T-helper 2 cell (primary cell): ENCODE measurements around the gene SLC9A3.

Experiments used
- DNase-seq, 5 experiments: peaks; one replicate each; pipeline versions ENCODE4 v3.0.0 to v3.0.0-alpha.2; 2012 to 2022

The SLC9A3 gene

DNA sequence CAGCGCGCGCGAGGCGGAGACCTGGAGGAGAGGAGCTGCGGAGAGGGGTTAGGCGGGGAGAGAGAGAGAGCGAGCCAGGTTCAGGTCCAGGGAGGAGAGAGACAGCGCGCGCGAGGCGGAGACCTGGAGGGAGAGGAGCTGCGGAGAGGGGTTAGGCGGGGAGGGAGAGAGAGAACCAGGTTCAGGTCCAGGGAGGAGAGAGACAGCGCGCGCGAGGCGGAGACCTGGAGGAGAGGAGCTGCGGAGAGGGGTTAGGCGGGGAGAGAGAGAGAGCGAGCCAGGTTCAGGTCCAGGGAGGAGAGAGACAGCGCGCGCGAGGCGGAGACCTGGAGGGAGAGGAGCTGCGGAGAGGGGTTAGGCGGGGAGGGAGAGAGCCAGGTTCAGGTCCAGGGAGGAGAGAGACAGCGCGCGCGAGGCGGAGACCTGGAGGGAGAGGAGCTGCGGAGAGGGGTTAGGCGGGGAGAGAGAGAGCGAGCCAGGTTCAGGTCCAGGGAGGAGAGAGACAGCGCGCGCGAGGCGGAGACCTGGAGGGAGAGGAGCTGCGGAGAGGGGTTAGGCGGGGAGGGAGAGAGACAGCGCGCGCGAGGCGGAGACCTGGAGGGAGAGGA is 49.9 kb downstream of the SLC9A3 start:
- peak in 1 of 5 experiments; percentile 2 for DNase-seq

DNA sequence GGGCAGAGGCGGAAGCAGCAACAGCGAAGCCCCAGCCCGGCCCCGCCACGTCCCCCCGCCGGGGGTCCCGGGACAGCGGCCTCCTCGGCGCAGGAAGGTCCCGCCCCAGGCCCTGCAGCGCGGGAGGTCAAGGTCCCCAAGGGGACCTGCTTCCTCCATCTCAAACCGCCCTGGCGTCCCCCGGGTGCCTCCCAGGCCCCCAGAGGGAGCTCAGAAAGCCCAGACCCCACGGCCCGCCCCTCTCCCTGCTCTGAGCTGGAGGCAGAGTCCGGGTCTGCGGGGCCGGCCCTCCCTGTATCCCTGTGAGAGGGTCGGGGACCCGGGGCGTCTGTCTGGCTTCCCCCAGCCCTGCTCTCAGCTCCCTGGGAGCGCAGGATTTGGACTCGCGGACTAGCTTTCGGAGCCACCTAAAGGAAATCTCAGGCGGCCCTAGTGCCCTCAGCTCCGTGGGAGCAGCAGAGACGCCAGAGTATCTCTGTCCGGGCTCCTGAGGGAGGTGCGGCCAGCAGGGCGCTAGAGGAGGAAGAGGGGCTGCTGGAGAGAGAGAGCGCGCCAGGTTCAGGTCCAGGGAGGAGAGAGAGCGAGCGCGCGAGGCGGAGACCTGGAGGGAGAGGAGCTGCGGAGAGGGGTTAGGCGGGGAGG is 50.6 kb downstream of the SLC9A3 start:
- peak in 2 of 5 experiments; percentile 8 to 44 for DNase-seq

DNA sequence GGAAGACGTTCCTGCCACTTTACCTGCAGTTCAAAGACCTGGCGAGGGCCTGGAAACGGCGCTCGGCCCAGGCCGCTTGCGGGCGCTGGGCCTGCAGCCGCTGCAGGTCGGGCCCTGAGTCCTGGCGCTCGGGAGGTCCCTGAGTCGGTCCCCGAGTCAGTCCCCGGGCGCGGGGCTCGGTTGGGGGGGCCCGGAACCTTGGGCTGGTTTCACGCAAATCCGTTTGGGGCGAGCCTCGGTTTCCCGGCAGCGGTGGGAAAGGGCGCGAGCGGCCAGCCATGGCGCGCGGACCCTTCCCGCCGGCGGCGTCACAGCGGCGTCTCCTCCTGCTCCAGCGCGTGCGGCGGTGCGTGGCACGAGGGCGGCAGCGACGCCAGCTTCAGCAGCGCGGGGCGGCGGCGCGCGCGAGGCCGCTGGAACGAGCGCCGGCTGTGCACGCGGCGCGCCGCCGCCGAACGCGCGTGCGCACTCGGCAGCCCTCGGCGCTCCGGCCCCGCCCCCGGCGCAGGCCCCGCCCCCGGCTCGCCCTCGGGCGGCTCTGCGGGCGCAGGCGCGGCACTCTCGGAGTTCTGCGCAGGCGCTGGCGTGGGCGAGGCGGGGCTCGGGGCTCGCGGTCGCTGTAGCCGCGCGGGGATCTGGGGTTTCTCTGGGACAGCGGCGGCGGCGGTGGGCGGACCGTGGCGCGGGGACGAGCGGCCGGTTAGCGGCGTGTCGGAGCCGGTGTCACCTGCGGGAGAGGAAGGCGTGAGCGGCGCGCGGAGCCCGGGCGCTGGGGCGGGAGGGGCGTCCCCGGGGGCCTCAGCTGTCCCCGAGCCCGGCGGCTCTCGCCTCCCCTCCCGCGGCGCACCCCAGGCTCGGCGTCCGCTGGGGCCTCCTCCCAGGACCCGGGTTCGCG is 51.3 kb downstream of the SLC9A3 start:
- DNase-seq: peak; percentile 78 to 93 (median 84)

GRCh38 chr5:472076-472655 is 52.1 kb downstream of the SLC9A3 start:
- DNase-seq: peak in 2 of 5 experiments; percentile 13 to 34

DNA sequence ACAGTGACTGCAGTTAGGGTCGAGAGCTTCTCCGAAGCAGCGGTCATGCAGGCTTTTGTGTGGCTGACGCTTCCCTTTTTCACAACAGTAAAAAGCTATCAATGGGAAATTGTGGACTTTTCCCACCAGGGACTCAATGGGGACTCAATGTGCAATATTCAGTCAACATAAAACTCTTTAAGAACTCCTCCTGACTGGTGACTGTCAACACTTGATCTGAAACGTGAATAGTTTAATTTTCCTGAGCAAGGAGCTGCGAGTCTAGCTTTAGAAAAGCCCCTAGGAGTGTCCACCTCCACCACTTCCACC is 52.5 kb downstream of the SLC9A3 start:
- DNase-seq: no peak

- DNase-seq: peak in 1 of 5 experiments; percentile 4
Measured at GRCh38 chr5:470961-471749, 53.1 kb downstream of the SLC9A3 start.

GRCh38 chr5:469752-470483 is 54.3 kb downstream of the SLC9A3 start:
- DNase-seq: peak in 1 of 5 experiments; percentile 1

GRCh38 chr5:468401-468800 is 55.8 kb downstream of the SLC9A3 start:
- no peak for DNase-seq

DNA sequence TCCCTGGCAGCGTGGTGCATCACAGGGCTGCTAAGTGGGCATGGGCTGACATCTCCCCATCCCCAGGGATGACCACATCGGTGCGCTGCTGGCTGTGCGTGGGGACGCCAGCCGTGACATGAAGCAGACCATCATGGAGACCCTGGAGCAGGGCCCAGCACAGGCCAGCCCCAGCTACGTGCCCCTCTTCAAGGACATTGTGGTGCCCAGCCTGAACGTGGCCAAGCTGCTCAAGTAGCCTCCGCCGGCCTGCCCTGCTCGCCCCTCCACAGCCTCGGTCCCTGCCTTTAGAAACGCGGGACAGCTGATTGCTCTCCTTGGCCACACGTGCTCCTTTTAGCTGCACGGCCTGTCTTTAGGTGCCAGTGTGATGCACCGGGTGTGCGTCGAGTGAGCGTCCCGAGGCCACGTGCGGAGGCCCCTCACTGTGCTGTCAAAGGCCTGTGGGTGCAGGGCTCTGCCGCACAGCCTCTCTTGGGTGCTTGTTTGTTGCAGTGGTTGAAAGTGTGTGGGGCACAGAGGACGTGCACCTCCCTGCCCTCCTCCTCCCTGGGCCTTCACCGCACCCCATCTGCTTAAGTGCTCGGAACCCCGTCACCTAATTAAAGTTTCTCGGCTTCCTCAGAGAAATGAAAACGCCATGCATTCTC is 57.5 kb downstream of the SLC9A3 start:
- peak in 1 of 5 experiments; percentile 7 for DNase-seq

DNA sequence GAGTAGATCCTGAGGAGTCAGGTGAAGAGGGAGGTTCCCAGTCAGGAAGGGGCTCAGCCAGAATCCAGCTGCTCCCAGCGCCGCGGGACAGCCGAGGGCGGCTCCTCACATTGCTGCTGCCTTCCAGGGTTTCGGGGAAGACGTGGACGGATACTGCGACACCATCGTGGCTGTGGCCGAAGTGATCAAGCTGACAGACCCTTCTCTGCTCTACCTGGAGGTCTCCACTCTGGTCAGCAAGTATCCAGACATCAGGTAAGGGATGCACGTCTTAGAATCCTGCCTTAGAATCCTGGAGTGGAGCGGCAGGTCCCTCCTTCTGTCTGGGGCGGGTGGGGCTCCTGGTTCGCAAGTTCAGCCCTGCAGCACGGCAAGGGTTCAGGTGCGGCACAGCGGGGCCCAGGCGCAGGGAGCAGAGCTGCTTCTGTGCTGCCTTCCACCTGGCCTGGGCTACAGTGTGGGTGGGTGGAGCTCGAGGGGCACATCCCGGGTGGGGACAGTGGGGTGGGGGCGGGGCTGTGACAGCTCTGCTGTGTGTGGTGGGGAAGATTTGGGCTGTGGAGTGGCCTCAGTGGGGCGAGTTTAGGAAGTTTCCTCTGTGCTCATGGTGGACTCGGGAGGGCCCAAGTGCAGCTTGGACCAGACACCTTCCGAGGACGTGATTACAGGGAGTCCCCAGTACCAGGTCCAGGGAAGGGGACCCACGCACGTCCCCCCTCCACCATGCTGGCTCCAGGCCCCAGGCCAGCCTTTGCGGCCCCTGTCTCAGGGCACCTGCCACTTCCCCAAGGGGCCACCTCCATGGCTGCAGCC is 58.5 kb downstream of the SLC9A3 start:
- DNase-seq: no peak

DNA sequence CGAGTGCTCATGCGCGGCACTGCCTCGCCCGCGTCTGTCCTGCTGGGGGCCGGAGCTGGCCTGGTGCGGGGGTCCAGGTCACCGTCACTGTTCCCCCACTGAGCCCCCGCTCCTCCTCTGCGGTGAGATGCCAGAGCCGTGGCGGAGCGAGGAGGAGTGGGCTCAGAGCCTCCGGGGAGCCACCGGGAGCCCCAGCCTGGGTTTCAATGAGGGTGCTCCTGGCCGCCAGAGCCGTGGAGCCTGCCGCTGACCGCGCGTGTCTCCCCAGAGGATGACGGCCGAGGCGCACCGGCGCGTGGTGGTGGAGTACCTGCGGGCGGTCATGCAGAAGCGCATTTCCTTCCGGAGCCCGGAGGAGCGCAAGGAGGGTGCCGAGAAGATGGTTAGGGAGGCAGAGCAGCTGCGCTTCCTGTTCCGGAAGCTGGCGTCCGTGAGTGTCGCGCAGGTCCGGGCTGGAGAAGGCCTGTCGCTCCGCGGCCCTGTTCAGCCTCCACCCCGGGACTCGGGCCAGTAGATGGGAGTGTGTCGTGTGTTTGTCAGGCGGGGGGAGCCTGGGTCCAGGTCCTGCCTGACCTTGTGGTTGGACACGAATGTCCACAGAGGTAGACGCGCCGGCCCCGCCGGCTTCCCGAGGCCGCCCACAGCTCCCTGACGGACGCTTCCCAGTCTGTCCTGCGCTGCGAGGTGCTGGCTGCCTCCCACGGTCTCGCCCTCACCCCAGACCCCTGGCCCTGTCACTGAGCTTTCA is 59.2 kb downstream of the SLC9A3 start:
- DNase-seq: no peak

DNA sequence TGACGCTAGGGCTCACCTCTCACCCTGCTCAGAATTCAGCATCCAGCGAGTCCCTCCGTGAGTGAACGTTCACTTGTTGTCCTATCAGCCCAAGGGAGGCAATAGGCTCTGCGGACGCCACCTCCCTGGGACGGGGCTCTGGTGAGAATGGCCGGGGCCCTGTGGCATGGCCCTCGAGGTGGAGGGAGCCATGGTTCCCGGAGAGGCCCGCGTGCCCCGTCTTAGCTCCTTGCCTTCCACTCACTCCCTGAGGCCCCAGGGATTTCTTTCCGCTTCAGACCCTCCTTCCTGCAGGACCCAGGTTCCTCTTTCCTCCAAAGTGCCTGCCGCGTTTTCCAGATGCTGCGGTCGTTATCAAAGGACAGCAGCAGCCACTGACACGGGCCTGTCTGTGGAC is 59.8 kb downstream of the SLC9A3 start:
- DNase-seq: no peak

DNA sequence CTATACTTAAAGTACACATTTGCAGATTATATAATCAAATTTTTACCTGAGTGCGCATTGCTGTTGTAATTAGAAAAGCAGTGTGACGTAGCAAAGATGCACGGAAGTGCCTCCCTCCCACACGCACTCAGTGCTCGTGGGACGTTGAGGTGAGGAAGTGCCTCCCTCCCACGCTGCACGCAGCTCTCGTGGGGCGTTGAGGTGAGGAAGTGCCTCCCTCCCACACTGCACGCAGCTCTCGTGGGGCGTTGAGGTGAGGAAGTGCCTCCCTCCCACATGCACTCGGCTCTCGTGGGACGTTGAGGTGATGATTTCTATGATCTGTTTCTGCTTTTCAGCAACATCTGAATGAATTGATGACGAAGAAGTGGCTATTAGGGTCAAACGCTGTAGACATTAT is 60.3 kb downstream of the SLC9A3 start:
- DNase-seq: peak; percentile 41 to 82 (median 76)

DNA sequence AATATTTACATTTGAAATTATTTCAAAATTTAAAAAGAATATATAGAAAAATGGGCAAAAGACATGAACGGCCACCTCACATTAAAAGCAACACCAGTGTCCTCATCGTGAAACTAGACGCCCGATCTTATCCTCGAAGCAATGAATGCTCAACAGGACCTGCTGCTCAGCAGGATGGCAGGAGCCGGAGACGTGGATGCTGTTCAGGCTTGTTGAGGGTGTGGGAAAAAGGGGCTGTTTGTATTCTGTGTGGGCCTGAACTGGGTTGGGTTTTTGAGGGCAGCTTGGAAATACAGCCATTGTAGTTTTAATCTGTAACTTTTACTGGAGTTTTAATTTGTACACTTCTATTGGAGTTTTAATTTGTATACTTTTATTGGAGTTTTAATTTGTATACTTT is 60.9 kb downstream of the SLC9A3 start:
- no peak for DNase-seq

- DNase-seq: no peak
Measured at GRCh38 chr5:462051-462481, 62.2 kb downstream of the SLC9A3 start.

DNA sequence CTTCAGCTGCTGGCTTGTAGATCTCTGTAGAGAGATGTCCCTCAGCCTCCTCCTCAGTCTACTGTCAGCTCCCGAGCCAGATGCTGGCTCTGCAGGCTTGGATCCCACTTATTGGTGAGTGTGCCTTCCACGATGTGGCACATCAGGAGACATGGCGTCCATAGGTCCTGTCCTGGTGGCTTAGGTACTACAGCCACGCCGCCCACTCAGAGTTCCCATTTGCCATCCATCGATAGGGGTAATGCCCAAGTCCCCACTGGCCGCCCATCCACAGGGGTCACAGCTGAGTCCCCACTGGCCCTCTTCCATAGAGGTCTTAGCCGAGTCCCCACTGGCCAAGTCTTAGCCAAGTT is 64.0 kb downstream of the SLC9A3 start:
- no peak for DNase-seq

DNA sequence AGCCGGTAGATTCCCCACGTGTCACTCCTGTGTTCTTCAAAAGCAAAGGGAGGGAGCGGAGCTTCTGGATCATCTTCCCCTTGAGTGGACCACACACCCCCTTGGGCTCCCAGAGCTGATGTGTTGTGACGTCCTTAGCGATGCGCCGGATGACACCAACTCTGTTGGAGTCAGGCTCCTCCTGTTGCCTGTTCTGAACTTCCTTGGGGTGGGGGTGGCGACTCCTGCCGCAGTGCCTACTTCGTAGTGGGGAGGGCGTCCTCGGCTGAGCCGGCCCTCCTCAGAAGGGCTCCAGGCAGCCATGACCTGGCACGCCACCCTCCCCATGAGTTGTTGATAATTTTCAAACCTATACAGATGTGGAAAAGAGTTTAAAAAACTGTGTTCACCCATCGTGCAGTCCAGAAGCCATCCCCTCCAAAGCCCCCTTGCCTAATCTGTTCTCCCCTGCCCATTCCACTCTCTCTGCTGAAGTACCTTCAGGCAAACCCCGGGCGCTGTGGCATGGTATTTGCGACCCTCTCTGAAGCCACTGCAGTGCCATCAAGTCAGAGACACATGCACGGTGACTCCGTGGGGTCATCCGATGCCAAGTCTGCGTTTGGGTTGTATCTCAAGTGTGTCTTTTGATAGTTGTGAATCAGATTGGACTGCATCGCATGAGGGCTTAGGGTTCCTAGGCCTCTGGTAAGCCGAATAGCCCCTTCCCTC is 64.5 kb downstream of the SLC9A3 start:
- no peak for DNase-seq

GRCh38 chr5:458547-459353 is 65.5 kb downstream of the SLC9A3 start:
- DNase-seq: peak in 2 of 5 experiments; percentile 50 to 78
